Heart right ventricle (tissue), 16 donors: ENCODE data around the gene RPS5. TPM values are rescaled to one million over a fixed set of nuclear protein-coding genes. Genes with fewer than 3 reads are reported as not detected.

Experiments used
- ATAC-seq, 8 donors: fragments of 200-7000 bp; cut with Tn5 transposase; one replicate each; pipeline ENCODE4 v1.9.1; 2020; ENCODE audit warnings: mild to moderate bottlenecking in 8 of 8, moderate library complexity in 8 of 8, moderate number of reproducible peaks in 1 of 8
- DNase-seq, 2 donors: peaks; one replicate each; pipeline ENCODE4 v3.0.0-alpha.2; 2020
- H3K27ac ChIP-seq, 10 donors: fragments of 200-600 bp; sonication (generic) in 2 of 10; one replicate each; pipeline versions ENCODE4 v1.5.0 to v1.8.0; 2020 to 2022; ENCODE audit warnings: mild to moderate bottlenecking in 3 of 10
- H3K27me3 ChIP-seq, 7 donors: fragments of 200-600 bp; one replicate each; pipeline ENCODE4 v1.8.0; 2021 to 2022; ENCODE audit warnings: mild to moderate bottlenecking in 2 of 7
- H3K36me3 ChIP-seq, 9 donors: fragments of 200-600 bp; sonication (generic) in 1 of 9; one replicate each; pipeline versions ENCODE4 v1.5.0 to v1.8.0; 2020 to 2022; ENCODE audit warnings: mild to moderate bottlenecking in 2 of 9
- H3K4me1 ChIP-seq, 9 donors: fragments of 200-600 bp; sonication (generic) in 1 of 9; one replicate each; pipeline versions ENCODE4 v1.5.0 to v1.8.0; 2020 to 2022; ENCODE audit warnings: mild to moderate bottlenecking in 4 of 9
- H3K4me3 ChIP-seq, 10 donors: fragments of 200-600 bp; sonication (generic) in 2 of 10; one replicate each; pipeline versions ENCODE4 v1.5.0 to v1.8.0; 2020 to 2022; ENCODE audit warnings: mild to moderate bottlenecking in 7 of 10, moderate library complexity in 2 of 10
- H3K9me3 ChIP-seq, 11 donors: fragments of 200-600 bp in 10 of 11; sonication (generic) in 2 of 11; one replicate each; pipeline versions ENCODE4 v1.5.0 to v1.8.0; 2013 to 2022; ENCODE audit warnings: mild to moderate bottlenecking in 2 of 11, control low read depth in 1 of 11, moderate library complexity in 1 of 11
- CTCF ChIP-seq, 9 donors: fragments of 200-600 bp; sonication (generic) in 2 of 9; IDR thresholded peaks; one replicate each; pipeline versions ENCODE4 v1.5.0 to v1.8.0; 2021 to 2022; ENCODE audit warnings: antibody characterized with exemption in 9 of 9, mild to moderate bottlenecking in 5 of 9, moderate library complexity in 1 of 9
- WGBS, 2 donors: extraction: QIAGEN DNeasy Blood & Tissue Kit; methylation state at CpG; one replicate each; pipeline ENCODE4 v1.1.7; 2013; ENCODE audit warnings: inconsistent platforms in 1 of 2; 5-methylcytosine and 5-hydroxymethylcytosine counted together
- intact Hi-C, 10 donors: fragments of 100-400 bp; cut with DNase I; formaldehyde crosslinking; loops; one replicate each; pipeline versions ENCODE4 v1.11.1 to v1.14.2; 2022
- polyA plus RNA-seq, 2 donors: library from polyadenylated mRNA; stranded (reverse); fragments of 200-250 nt; gene quantifications; one replicate each; pipeline ENCODE4 v1.2.3, GENCODE V29; 2013
- total RNA-seq, 10 donors: library from RNA; stranded (reverse); fragmentation: NEBNext Ultra II Directional in 3 of 10; extraction: Animal tissue kit (Norgen Biotek cat#: 25700) in 3 of 10; gene quantifications; one replicate each; pipeline versions ENCODE4 v1.2.1 to v1.2.4, GENCODE V29; 2021 to 2023
- donor health status: Arrhythmogenic right ventricular cardiomyopathy.
- donor health status: ischemic (EF 13 %, LVEDD 7.1; RV severe dilation, severe dysfunction).
- donor health status: healthy with polysubstance abuse.
- donor health status: DM: no; HTN: yes; CAD: no.
- donor health status: DM: no; HTN: no; CAD: no.
- donor health status: ischemic (EF 25% LVEDD 6.9; RV normal size, moderate dysfunction).
- donor health status: ischemic (EF 25% LVEDD 5.7; RV mildly dilated, moderate dysfunction).
- donor health status: healthy.
- donor health status: DM: yes; HTN: yes; CAD: no.
- donor health status: Ischemic cardiomyopathy.
- donor health status: ischemic (EF 35%, LVEDD 5.7; RV mildly dilated, moderate dysfunction).
- donor health status: nonischemic (EF 11% LVEDD 7.7; RV severe dilation, severe dysfunction).
- donor health status: DM: yes; HTN: yes; CAD: no.
- donor health status: PGD.
- donor health status: ischemic (EF 29% LVEDD 5.4; RV normal size, mild dysfunction).
- donor health status: nonischemic (EF 23%, LVEDD 6.1; RV moderate dilation, normal function).

RPS5 gene
- total and polyA plus RNA-seq, 12 donors, result 360 to 2,053 (median 425) TPM

GRCh38 chr19:58352760-58353671, 34.1 kb upstream of the RPS5 start, which contains the start of gene A1BG:
TSS of gene A1BG (minus strand) at chr19:58353492. CDS start at chr19:58353437, 55 bp downstream.
- Histone ChIP-seq H3K4me1 (peaks cover 8 to 48% (median 39%) of the 10 kb centered on the region in 9 donors), H3K27ac (no peak within 1 kb of the TSS), H3K9me3 (no peaks in the 10 kb centered on the region), H3K27me3 (peaks cover 6 to 82% (median 64%) of the 10 kb centered on the region in 7 donors), H3K36me3 (peaks cover 0 to 4% (median 0%) of the 10 kb centered on the region in 9 donors), H3K4me3 (no peak within 1 kb of the TSS)
- intact Hi-C loops, result no loop called here
- no peak for TF ChIP-seq CTCF (IDR thresholded peaks at IDR 0.05)
- ATAC-seq (no peak), DNase-seq (no peak)
- WGBS, 2 donors, result 82% methylated on average over 26 of the region's 26 CpGs

- intact Hi-C loops, result no loop called here
- Histone ChIP-seq H3K27ac (no peak overlapping the region), H3K4me1 (peaks cover 8 to 47% (median 37%) of the 10 kb centered on the region in 9 donors), H3K4me3 (no peak overlapping the region), H3K36me3 (peaks cover 0 to 4% (median 0%) of the 10 kb centered on the region in 9 donors), H3K27me3 (peaks cover 6 to 79% (median 55%) of the 10 kb centered on the region in 7 donors), H3K9me3 (no peaks in the 10 kb centered on the region)
- TF ChIP-seq CTCF (IDR thresholded peaks at IDR 0.05), result no peak
- WGBS, 2 donors, result 89 to 91% methylated on average over 15 of the region's 15 CpGs
- DNase-seq, result no peak
- no peak for ATAC-seq
Measured at GRCh38 chr19:58353717-58354477, 33.2 kb upstream of the RPS5 start.

GRCh38 chr19:58354478-58355030, 32.5 kb upstream of the RPS5 start:
- no peak for DNase-seq
- Histone ChIP-seq H3K4me3 (no peak overlapping the region), H3K27me3 (peaks cover 6 to 72% (median 48%) of the 10 kb centered on the region in 7 donors), H3K4me1 (peaks cover 8 to 45% (median 33%) of the 10 kb centered on the region in 9 donors), H3K36me3 (peaks cover 0 to 4% (median 0%) of the 10 kb centered on the region in 9 donors), H3K27ac (no peak overlapping the region), H3K9me3 (no peaks in the 10 kb centered on the region)
- intact Hi-C loops, result no loop called here
- ATAC-seq, result no peak
- no peak for TF ChIP-seq CTCF (IDR thresholded peaks at IDR 0.05)
- WGBS, 2 donors, result 84% methylated on average over 6 of the region's 6 CpGs
